ENCODE measurements around the gene CLPX. TPM values are rescaled to one million over a fixed set of nuclear protein-coding genes. Genes with fewer than 3 reads are reported as not detected.
A peak's percentile ranks its signal among the peaks of the same experiment; 100 is the strongest.

The CLPX gene
- total RNA-seq, 4 donors from 2014 or later = 40.1 to 68.8 (median 55.6) TPM

GRCh38 chr15:65217526-65218482 lies 32.7 kb upstream of the CLPX start:
- ATAC-seq = no peak
- TF ChIP-seq, protein P1, sequence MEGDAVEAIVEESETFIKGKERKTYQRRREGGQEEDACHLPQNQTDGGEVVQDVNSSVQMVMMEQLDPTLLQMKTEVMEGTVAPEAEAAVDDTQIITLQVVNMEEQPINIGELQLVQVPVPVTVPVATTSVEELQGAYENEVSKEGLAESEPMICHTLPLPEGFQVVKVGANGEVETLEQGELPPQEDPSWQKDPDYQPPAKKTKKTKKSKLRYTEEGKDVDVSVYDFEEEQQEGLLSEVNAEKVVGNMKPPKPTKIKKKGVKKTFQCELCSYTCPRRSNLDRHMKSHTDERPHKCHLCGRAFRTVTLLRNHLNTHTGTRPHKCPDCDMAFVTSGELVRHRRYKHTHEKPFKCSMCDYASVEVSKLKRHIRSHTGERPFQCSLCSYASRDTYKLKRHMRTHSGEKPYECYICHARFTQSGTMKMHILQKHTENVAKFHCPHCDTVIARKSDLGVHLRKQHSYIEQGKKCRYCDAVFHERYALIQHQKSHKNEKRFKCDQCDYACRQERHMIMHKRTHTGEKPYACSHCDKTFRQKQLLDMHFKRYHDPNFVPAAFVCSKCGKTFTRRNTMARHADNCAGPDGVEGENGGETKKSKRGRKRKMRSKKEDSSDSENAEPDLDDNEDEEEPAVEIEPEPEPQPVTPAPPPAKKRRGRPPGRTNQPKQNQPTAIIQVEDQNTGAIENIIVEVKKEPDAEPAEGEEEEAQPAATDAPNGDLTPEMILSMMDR (IDR thresholded peaks at IDR 0.05) = no peak
- TF ChIP-seq POLR2A (IDR thresholded peaks at IDR 0.05) = no peak
- TF ChIP-seq POLR2AphosphoS5 (IDR thresholded peaks at IDR 0.05) = no peak
- no peak for TF ChIP-seq EP300 (IDR thresholded peaks at IDR 0.05)
- H3K4me1 ChIP-seq = no peaks in the 10 kb centered on the region
- H3K36me3 ChIP-seq = no peaks in the 10 kb centered on the region
- H3K27me3 ChIP-seq = no peaks in the 10 kb centered on the region
- WGBS, 2 donors (ENCODE audit: low coverage in 1 of 2) = 75 to 93% methylated on average over 6 to 8 of the region's 10 CpGs
- no peak overlapping the region for H3K27ac ChIP-seq
- no peak overlapping the region for H3K4me3 ChIP-seq
- no peaks in the 10 kb centered on the region for H3K9me3 ChIP-seq

GRCh38 chr15:65215496-65215895 lies 30.4 kb upstream of the CLPX start:
- no peaks in the 10 kb centered on the region for H3K9me3 ChIP-seq

GRCh38 chr15:65214010-65214409 lies 28.9 kb upstream of the CLPX start:
- 87 to 89% methylated on average over 4 of the region's 4 CpGs for WGBS, 2 donors (ENCODE audit: low coverage in 1 of 2)
- Histone ChIP-seq H3K9me3 (no peaks in the 10 kb centered on the region), H3K27me3 (no peaks in the 10 kb centered on the region), H3K4me3 (no peak overlapping the region), H3K36me3 (no peaks in the 10 kb centered on the region), H3K27ac (no peak overlapping the region), H3K4me1 (peaks cover 0 to 14% (median 4%) of the 10 kb centered on the region in 3 donors)
- no peak for ATAC-seq
- TF ChIP-seq POLR2A (IDR thresholded peaks at IDR 0.05) = no peak
- TF ChIP-seq EP300 (IDR thresholded peaks at IDR 0.05) = no peak
- TF ChIP-seq POLR2AphosphoS5 (IDR thresholded peaks at IDR 0.05) = no peak
- TF ChIP-seq, protein P1 (IDR thresholded peaks at IDR 0.05) = no peak

More at GRCh38 chr15:65215496-65215895, 30.4 kb upstream of the CLPX start:
- Histone ChIP-seq H3K4me3 (no peak overlapping the region), H3K27me3 (no peaks in the 10 kb centered on the region), H3K27ac (no peak overlapping the region), H3K4me1 (peaks cover 0 to 14% (median 4%) of the 10 kb centered on the region in 3 donors), H3K36me3 (no peaks in the 10 kb centered on the region)
- ATAC-seq = no peak
- TF ChIP-seq EP300 (IDR thresholded peaks at IDR 0.05) (no peak), POLR2A (IDR thresholded peaks at IDR 0.05) (no peak), POLR2AphosphoS5 (IDR thresholded peaks at IDR 0.05) (no peak)
- TF ChIP-seq, protein P1 (IDR thresholded peaks at IDR 0.05) = no peak

GRCh38 chr15:65213241-65213640 lies 28.1 kb upstream of the CLPX start:
- no peaks in the 10 kb centered on the region for H3K9me3 ChIP-seq
- H3K36me3 ChIP-seq = no peaks in the 10 kb centered on the region
- H3K4me1 ChIP-seq = peaks cover 0 to 14% (median 4%) of the 10 kb centered on the region in 3 donors
- no peak for TF ChIP-seq POLR2A (IDR thresholded peaks at IDR 0.05)
- no peak for TF ChIP-seq EP300 (IDR thresholded peaks at IDR 0.05)
- no peak for TF ChIP-seq POLR2AphosphoS5 (IDR thresholded peaks at IDR 0.05)
- TF ChIP-seq, protein P1 (IDR thresholded peaks at IDR 0.05) = no peak
- no peaks in the 10 kb centered on the region for H3K27me3 ChIP-seq
- no peak overlapping the region for H3K4me3 ChIP-seq
- ATAC-seq = peak; percentile 35
- WGBS, 2 donors (ENCODE audit: low coverage in 1 of 2) = 56 to 80% methylated on average over 1 of the region's 2 CpGs
- H3K27ac ChIP-seq = no peak overlapping the region
